GM19193 (cell line): ENCODE results near the gene ADPGK.

Experiments
- POLR2A ChIP-seq: IDR thresholded peaks from 4 replicates; pipeline ENCODE4 v1.6.1; 2011; ENCODE audit not compliant: insufficient read depth, insufficient read length; ENCODE audit errors: extremely low read depth

ADPGK gene

GRCh38 chr15:72778796-72779195 lies 4.8 kb downstream of the ADPGK start:
- no peak for TF ChIP-seq POLR2A

GRCh38 chr15:72774696-72775383 lies 8.7 kb downstream of the ADPGK start:
- TF ChIP-seq POLR2A = no peak

DNA sequence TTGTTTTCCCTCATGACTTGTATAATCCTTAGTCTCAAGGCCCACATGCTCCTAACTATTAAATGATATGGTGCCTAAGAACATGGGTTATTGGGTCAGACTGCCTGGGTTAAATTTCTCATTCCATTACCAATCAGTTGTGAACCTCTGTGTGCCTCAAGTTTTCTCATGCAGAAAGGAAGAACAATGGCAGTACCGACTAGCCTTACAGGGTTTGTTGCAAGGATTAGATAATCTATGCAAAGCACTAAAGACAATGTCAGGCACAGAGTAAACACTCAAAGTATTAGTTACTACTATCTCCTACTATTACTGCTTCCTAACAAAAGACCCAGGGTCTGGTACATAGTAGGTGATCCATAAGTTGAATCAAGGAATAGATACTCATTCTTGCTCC lies 12.2 kb downstream of the ADPGK start:
- no peak for TF ChIP-seq POLR2A

DNA sequence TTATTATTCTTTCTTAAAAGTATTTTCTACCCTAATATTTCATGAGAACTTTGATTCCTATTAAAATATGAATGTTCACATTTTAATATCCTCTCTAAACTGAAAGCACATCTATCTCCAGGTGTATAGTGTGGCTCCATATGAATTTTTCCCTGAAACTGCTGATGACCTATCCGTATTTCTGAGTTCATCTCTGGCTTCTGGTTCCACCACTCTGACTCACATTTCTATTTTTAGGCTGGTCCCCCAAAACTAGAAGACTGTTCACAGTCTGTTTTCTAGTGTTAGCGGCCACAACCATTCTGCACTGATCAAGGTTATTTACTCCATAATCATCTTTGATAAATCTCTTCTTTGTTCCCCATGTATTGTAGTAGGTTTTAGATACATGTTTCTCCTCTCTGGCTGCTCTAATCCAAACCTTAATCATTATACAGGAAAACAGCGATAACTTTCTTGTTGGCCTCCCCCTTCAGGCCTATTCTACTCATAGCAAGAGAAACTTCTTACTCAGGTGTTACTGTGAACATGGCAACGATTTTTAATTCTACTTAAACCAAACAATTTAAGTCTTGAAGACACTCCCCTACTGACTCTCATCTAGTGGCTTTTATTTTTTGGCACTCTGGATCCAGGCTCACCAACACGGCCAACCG lies 12.8 kb downstream of the ADPGK start:
- no peak for TF ChIP-seq POLR2A

DNA sequence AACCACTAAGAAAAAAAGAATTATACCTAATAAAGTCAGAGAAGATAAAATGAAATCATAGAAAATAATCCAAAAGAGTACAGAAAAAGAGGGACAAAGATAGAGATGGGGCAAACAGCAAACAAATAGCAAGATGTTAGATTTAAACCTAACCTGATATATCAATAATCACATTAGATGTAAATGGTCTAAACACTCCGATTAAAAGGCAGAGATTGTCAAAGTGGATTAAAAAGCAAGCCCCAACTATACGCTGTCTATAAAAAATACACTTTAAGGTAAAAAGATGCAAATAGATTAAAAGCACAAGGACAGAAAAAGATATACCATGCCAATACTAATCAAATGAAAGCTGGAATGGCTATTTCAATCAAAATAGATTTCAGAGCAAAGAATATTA lies 16.8 kb downstream of the ADPGK start:
- no peak for TF ChIP-seq POLR2A

DNA sequence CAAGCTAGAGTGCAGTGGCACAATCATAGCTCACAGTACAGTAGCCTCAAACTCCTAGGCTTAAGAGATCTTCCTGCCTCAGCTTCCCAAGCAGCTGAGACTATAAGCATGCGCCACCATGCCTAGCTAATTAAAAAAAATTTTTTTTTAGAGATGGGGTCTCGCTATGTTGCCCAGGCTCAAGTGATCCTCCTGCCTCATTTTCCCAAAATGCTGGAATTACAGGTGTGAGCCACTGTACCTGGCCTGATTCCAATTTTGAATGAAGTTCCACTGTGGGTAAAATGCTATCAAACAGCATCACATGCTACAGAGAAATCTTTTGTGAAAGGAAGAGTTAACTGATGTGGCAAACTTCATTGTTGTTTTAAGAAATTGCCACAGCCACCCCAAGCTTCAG lies 17.5 kb downstream of the ADPGK start:
- TF ChIP-seq POLR2A = no peak

DNA sequence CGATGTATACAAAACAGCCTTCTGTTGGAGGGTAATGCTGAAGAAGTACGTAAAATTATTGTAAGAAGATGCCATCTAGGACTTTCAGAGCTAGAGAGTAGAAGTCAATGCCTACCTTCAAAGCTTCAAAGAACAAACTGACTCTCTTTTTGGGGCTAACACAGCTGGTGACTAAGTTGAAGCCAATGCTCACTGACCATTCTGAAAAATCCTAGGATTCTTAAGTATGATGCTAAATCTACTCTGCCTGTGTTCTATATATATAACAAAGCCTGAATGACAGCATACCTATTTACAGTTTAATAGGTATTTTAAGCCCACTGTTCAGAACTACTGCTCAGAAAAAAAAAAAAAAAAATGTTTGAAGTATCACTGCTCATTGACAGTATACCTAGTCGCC lies 18.9 kb downstream of the ADPGK start:
- TF ChIP-seq POLR2A = no peak

- no peak for TF ChIP-seq POLR2A
These were observed 22.8 kb downstream of the ADPGK start for GRCh38 chr15:72760590-72761260.

GRCh38 chr15:72758182-72758581 lies 25.4 kb downstream of the ADPGK start:
- no peak for TF ChIP-seq POLR2A

DNA sequence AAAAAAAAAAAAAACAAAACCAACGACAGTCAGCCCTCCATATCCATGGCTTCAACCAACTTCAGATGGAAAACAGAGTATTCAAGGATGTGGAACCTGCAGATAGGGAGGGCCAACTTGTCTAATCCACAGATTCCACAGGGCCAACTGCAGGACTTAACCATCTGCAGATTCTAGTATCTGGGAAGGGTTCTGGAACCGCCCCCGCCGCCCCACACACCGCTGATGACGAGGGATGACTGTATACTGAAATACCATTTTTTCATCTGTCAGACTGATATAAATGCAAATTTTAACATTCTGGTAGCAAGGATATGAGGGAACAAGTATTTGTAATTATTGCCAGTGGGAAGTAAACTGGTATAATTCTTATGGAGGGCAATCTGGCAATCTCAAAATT lies 29.5 kb downstream of the ADPGK start:
- TF ChIP-seq POLR2A = no peak

GRCh38 chr15:72751751-72752455 lies 31.7 kb downstream of the ADPGK start:
- TF ChIP-seq POLR2A = no peak

- TF ChIP-seq POLR2A = no peak
These were observed 33.9 kb downstream of the ADPGK start for GRCh38 chr15:72749700-72750099.

GRCh38 chr15:72740219-72740618 lies 43.3 kb downstream of the ADPGK start:
- no peak for TF ChIP-seq POLR2A

DNA sequence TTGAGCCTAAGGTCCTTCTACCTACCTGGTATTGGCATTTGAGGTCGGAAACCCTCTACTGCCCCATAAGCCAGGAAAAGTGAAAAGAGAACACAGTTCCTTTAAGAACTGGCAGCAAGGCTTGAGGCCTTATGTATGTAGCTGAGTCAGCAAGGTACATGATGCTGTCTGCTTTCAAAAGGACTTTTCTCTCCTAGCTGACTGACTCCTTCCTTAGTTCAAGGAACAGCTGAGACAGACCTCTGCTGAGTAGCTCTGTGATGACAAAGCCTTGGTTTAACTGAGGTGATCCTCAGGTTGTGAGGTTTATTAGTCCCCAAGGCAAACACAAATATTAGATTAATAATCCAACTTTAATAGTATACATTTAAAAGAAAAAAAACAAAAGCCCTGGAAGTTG lies 45.8 kb downstream of the ADPGK start:
- TF ChIP-seq POLR2A = no peak

GRCh38 chr15:72737061-72737460 lies 46.5 kb downstream of the ADPGK start:
- no peak for TF ChIP-seq POLR2A

GRCh38 chr15:72735111-72735510 lies 48.4 kb downstream of the ADPGK start:
- TF ChIP-seq POLR2A = no peak

DNA sequence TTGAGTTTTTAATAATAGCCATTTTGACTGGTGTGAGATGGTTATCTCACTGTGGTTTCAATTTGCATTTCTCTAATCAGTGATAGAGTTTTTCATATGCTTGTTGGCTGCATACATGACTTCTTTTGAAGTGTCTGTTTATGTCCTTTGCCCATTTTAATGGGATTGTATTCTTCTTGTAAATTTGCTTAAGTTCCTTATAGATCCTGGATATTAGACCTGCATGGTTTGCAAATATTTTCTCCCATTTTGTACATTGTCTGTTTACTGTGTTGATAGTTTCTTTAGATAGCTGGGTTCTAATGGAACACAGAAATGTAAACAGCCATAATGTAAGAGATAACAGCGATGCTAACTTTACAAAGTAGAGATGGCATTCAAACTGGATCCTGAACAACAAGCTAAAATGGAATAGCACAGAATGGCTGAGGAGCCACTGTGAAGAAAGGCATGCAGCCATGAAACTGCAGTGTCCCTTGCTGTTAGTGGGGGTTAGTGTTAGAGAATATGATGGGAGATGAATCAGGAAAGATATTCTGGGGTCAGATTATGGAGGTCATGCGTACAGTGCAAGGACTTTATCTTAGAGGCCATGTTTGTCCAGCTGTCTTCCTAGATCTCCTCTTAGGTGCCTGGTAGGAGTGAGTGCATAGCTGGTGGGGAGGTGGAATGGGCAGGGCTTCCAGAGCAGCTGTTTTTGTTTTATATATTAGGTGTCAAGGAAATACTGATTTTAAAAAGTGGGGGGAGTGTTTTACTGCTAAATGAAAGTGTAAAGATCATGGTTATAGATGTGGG lies 49.4 kb downstream of the ADPGK start:
- TF ChIP-seq POLR2A = no peak
